Activated CD8-positive, alpha-beta T cell treated with anti-CD3 and anti-CD28 coated beads for 36 hours (primary cell): ENCODE data around the gene PITPNC1. TPM values are rescaled to one million over a fixed set of nuclear protein-coding genes. Genes with fewer than 3 reads are reported as not detected.

Experiments used
- ATAC-seq: fragments of 200-7000 bp; cut with Tn5 transposase; one replicate; pipeline ENCODE4 v1.10.0; 2021; ENCODE audit warnings: mild to moderate bottlenecking, moderate library complexity
- CTCF ChIA-PET: fragments of 350-600 bp; sonication (Branson Sonifier 250); formaldehyde crosslinking; loops from one replicate; lab custom pipeline; 2021; ENCODE audit warnings: antibody characterized with exemption; lab: Charles Lee
- POLR2A ChIA-PET: fragments of 350-600 bp; sonication (Branson Sonifier 250); formaldehyde crosslinking; loops from one replicate; lab custom pipeline; 2021; ENCODE audit warnings: antibody characterized with exemption; lab: Charles Lee
- DNase-seq: peaks from one replicate; pipeline ENCODE4 v3.0.0-alpha.2; 2020
- H3K27ac Mint-ChIP-seq: one replicate; pipeline ENCODE4 v1.8.0; 2021; ENCODE audit warnings: mild to moderate bottlenecking, mixed read lengths
- H3K27me3 Mint-ChIP-seq: one replicate; pipeline ENCODE4 v1.8.0; 2021; ENCODE audit warnings: mixed read lengths
- H3K36me3 Mint-ChIP-seq: one replicate; pipeline ENCODE4 v1.8.0; 2021; ENCODE audit warnings: low read depth, mixed read lengths
- H3K4me1 Mint-ChIP-seq: one replicate; pipeline ENCODE4 v1.8.0; 2021; ENCODE audit warnings: low read depth, mixed read lengths
- H3K4me3 Mint-ChIP-seq: one replicate; pipeline ENCODE4 v1.8.0; 2021; ENCODE audit warnings: mild to moderate bottlenecking, moderate library complexity, mixed read lengths
- H3K9me3 Mint-ChIP-seq: one replicate; pipeline ENCODE4 v1.8.0; 2021; ENCODE audit warnings: mixed read lengths
- intact Hi-C: fragments of 100-400 bp; cut with micrococcal nuclease; formaldehyde crosslinking; loops from one replicate; pipeline ENCODE4 v1.10.0; 2022
- total RNA-seq, 2 experiments: library from RNA; stranded (reverse); gene quantifications; one replicate each; pipeline ENCODE4 v1.2.3, GENCODE V29; 2021
- TF ChIP-seq, protein P1 (sequence below): fragments of 200-600 bp; IDR thresholded peaks from one replicate; pipeline ENCODE4 v1.8.0; 2022; ENCODE audit warnings: antibody characterized with exemption, mild to moderate bottlenecking

Gene PITPNC1
- total RNA-seq, 2 experiments from 2014 or later: 51.8 to 56.3 TPM

DNA sequence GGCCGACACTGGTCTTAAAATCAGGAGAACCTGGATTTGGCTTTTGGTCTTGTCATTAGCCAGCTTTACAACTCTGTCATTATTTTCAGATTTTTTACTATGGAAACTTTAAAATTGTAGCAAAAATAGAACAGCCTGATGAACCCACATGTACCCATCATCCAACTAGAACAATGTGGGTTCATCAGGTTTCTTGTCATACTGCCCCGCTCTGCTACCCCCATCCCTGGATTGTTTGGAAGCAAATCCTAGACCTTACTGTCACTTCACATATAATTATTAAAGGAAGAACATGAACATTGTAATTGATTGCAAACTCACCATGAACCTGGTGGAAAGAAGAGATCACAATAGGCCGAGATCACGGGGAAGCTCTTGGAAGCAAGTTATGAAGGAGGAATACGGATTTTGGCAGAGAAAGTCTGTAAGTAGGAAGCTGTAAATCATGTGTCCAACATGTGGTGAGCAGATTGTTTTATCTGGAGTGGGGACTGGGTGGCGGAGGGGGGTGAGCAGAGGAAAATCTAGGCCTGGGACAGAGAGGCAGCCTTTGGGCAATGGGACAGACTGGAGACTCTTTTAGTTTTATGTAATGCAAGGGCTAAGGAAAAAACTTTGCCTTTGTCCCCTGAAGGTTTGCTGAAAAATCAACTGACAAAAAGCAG, 67.0 kb downstream of the PITPNC1 start:
- Mint-ChIP-seq H3K9me3 (no peaks in the 10 kb centered on the region), H3K27me3 (no peaks in the 10 kb centered on the region), H3K4me1 (peaks cover 70% of the 10 kb centered on the region), H3K27ac (peak overlapping the region; percentile 85), H3K36me3 (peaks cover 8% of the 10 kb centered on the region), H3K4me3 (no peak overlapping the region)
- TF ChIP-seq, protein P1, sequence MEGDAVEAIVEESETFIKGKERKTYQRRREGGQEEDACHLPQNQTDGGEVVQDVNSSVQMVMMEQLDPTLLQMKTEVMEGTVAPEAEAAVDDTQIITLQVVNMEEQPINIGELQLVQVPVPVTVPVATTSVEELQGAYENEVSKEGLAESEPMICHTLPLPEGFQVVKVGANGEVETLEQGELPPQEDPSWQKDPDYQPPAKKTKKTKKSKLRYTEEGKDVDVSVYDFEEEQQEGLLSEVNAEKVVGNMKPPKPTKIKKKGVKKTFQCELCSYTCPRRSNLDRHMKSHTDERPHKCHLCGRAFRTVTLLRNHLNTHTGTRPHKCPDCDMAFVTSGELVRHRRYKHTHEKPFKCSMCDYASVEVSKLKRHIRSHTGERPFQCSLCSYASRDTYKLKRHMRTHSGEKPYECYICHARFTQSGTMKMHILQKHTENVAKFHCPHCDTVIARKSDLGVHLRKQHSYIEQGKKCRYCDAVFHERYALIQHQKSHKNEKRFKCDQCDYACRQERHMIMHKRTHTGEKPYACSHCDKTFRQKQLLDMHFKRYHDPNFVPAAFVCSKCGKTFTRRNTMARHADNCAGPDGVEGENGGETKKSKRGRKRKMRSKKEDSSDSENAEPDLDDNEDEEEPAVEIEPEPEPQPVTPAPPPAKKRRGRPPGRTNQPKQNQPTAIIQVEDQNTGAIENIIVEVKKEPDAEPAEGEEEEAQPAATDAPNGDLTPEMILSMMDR: no peak
- ChIA-PET CTCF (interaction anchor here (0.9 to 1.5 kb wide), 3 partner anchors 32 to 66 kb away, joined by 3 to 4 read pairs (median 4); no protein-coding TSS in a partner anchor), POLR2A (no interaction called here)
- intact Hi-C loops: no loop called here
- no peak for ATAC-seq
- DNase-seq: no peak

DNA sequence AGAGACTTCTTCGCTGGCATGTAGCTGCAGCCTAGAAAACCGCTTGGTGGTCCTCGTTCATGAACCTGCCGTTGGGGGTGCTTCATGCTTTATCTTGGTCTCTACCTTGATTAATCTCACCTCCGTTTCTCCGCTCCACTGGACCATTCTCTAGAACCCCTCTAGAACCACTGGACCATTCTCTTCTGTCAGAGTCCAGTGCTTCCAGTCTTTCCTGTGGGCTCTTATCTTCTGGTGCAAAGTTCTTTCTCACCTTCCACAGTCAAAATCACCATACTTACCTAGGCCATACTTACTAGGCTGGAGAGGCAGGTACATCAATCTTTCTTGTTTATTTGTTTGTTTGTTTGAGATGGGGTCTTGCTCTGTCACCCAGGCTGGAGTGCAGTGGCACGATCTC, 71.4 kb downstream of the PITPNC1 start:
- intact Hi-C loops: no loop called here
- Mint-ChIP-seq H3K4me1 (peaks cover 82% of the 10 kb centered on the region), H3K9me3 (peaks cover 3% of the 10 kb centered on the region), H3K4me3 (no peak overlapping the region), H3K27ac (peak overlapping the region; percentile 98), H3K36me3 (peaks cover 24% of the 10 kb centered on the region), H3K27me3 (no peaks in the 10 kb centered on the region)
- TF ChIP-seq, protein P1: no peak
- CTCF ChIA-PET: interaction anchor here (4.1 kb wide), 1 partner anchor 26 kb away, joined by 22 read pairs; no protein-coding TSS in a partner anchor
- DNase-seq (no peak), ATAC-seq (no peak)
- POLR2A ChIA-PET: interaction anchor here (1.4 to 7.9 kb wide), 2 partner anchors 14 to 69 kb away, joined by 3 to 57 read pairs; no protein-coding TSS in a partner anchor

DNA sequence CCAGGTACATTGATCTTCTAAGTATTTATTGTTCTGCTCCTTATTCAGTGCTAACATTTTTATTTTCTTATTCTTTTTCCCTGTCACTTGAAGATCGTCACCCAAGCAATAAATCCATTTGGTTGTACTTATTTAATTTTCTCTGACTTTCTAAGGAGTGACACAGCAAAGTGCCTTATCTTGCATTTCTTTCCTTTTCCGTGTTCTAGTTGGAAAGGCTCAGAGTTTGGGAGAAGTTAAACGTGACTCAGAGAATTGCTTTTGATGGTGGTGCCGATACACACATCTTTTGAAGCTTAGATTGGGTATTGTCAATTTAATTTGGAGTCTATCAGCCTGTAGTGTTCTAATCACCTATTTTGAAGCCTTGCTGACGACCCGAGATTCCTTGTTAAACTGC, 72.0 kb downstream of the PITPNC1 start:
- peak overlapping the region; percentile 48 for H3K4me3 Mint-ChIP-seq
- H3K4me1 Mint-ChIP-seq: peaks cover 84% of the 10 kb centered on the region
- TF ChIP-seq, protein P1: no peak
- H3K27me3 Mint-ChIP-seq: no peaks in the 10 kb centered on the region
- CTCF ChIA-PET: interaction anchor here (0.6 to 4.1 kb wide), 4 partner anchors 8 to 70 kb away, joined by 3 to 22 read pairs (median 5); no protein-coding TSS in a partner anchor
- peaks cover 3% of the 10 kb centered on the region for H3K9me3 Mint-ChIP-seq
- intact Hi-C loops: no loop called here
- POLR2A ChIA-PET: interaction anchor here (0.6 to 7.9 kb wide), 5 partner anchors 8 to 70 kb away, joined by 3 to 57 read pairs (median 4); no protein-coding TSS in a partner anchor
- no peak for ATAC-seq
- DNase-seq: no peak
- peaks cover 24% of the 10 kb centered on the region for H3K36me3 Mint-ChIP-seq
- peak overlapping the region; percentile 98 for H3K27ac Mint-ChIP-seq

DNA sequence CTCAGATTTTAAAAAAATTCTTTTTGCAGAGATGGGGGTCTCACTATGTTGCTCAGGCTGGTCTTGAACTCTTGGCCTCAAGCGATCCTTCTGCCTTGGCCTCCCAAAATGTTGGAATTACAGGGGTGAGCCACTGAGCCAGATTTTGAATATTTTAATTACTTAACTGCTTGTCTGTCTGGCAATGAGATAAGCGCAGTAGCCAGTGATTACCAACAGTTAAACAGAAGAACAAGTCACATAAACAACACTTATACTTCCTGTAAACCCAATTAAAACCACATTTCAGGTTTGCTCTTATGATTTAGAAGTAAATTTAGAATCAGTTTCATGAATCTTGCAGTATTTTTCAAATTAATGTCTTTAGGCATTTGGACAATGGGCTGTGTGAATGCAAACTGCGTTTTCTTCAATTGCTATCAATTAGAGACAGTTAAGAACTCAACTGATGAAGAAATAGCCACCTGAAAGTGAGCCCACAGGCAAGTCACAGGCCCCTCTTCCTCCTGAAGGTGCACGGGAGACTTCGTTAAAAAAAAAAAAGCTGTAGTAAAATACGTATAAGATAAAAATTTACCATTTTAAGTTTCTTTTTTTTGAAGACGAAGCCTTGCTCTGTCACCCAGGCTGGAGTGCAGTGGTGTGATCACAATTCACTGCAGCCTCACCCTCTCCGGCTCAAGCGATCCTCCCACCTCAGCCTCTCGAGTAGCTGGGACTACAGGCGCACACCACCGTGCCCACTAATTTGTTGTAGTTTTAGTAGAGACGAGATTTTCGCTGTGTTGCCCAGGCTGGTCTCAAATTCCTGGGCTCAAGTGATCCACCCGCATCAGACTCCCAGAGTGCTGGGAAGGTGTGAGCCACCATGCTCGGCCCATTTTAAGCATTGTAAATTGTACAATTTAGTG, 73.0 kb downstream of the PITPNC1 start:
- ChIA-PET POLR2A (interaction anchor here (0.5 to 7.9 kb wide), 7 partner anchors 9 to 71 kb away, joined by 3 to 57 read pairs (median 4); no protein-coding TSS in a partner anchor), CTCF (interaction anchor here (0.6 to 4.1 kb wide), 6 partner anchors 9 to 76 kb away, joined by 3 to 22 read pairs (median 5); no protein-coding TSS in a partner anchor)
- TF ChIP-seq, protein P1: no peak
- peak overlapping the region; percentile 48 for H3K4me3 Mint-ChIP-seq
- H3K27me3 Mint-ChIP-seq: no peaks in the 10 kb centered on the region
- DNase-seq (peak; percentile 42), ATAC-seq (peak; percentile 10)
- peak overlapping the region; percentile 98 for H3K27ac Mint-ChIP-seq
- peaks cover 20% of the 10 kb centered on the region for H3K36me3 Mint-ChIP-seq
- peaks cover 3% of the 10 kb centered on the region for H3K9me3 Mint-ChIP-seq
- H3K4me1 Mint-ChIP-seq: peaks cover 82% of the 10 kb centered on the region
- intact Hi-C loops: no loop called here
